GM12878 (cell line): ENCODE results near the gene MAPK9. TPM values are rescaled to one million over a fixed set of nuclear protein-coding genes. Genes with fewer than 3 reads are reported as not detected.

Experiments
- ATAC-seq: fragments of 200-7000 bp; cut with Tn5 transposase; 3 replicates; pipeline ENCODE4 v1.9.1; 2020; ENCODE audit warnings: mild to moderate bottlenecking, moderate library complexity
- BruUV-seq: library from RNA; stranded (reverse); fragments of 400-500 nt; replicated peaks from 2 replicates; lab custom pipeline; 2021; lab: Mats Ljungman, UMichigan
- CTCF ChIA-PET: fragments of 300-600 bp; sonication (Branson Sonifier 250); formaldehyde crosslinking; extraction: SDS; loops from one replicate; lab custom pipeline; 2021; ENCODE audit warnings: inconsistent platforms; lab: Yijun Ruan, JAX
- POLR2A ChIA-PET: fragments of 350-600 bp; formaldehyde crosslinking; extraction: SDS; loops from one replicate; lab custom pipeline; 2021; ENCODE audit warnings: inconsistent platforms; lab: Charles Lee
- RAD21 ChIA-PET: fragments of 300-600 bp; sonication (Branson Sonifier 250); formaldehyde crosslinking; loops from one replicate; lab custom pipeline; 2023; ENCODE audit warnings: antibody characterized with exemption; ENCODE audit not compliant: unreplicated experiment; lab: Charles Lee
- SMC1A ChIA-PET: fragments of 300-600 bp; sonication (Branson Sonifier 250); formaldehyde crosslinking; loops from one replicate; lab custom pipeline; 2023; ENCODE audit not compliant: unreplicated experiment, uncharacterized antibody; lab: Charles Lee
- DNase-seq: peaks from one replicate; pipeline ENCODE4 v3.0.0-alpha.2; 2011; ENCODE audit warnings: low read depth, low spot score
- FAIRE-seq: peaks from 3 replicates; lab custom pipeline; 2011; peaks lifted over from hg19 to GRCh38; lab: Jason Lieb, UNC
- H2AFZ ChIP-seq: 2 replicates; pipeline ENCODE4 v1.6.0; 2011; ENCODE audit warnings: low read depth, low read length, control low read depth; ENCODE audit not compliant: control insufficient read depth
- H3K27ac ChIP-seq: 2 replicates; pipeline ENCODE4 v1.5.1; 2011; ENCODE audit warnings: control low read depth; ENCODE audit not compliant: control insufficient read depth, insufficient read depth
- H3K27me3 ChIP-seq, 2 experiments: replicated peaks in 1 of 2; 2 replicates each; pipeline versions ENCODE4 v1.6.0 to v1.6.1; 2011; ENCODE audit warnings: low read length in 1 of 2; ENCODE audit not compliant: control insufficient read depth in 2 of 2, insufficient read depth in 2 of 2
- H3K36me3 ChIP-seq, 2 experiments: 2 replicates each; pipeline ENCODE4 v1.5.1; 2011; ENCODE audit warnings: low read length in 1 of 2; ENCODE audit not compliant: control insufficient read depth in 2 of 2, insufficient read depth in 2 of 2
- H3K4me1 ChIP-seq: 2 replicates; pipeline ENCODE4 v1.6.1; 2011; ENCODE audit warnings: mild to moderate bottlenecking, low read length, moderate library complexity, mixed read lengths; ENCODE audit not compliant: control insufficient read depth, insufficient read depth
- H3K4me2 ChIP-seq: 2 replicates; pipeline ENCODE4 v1.6.0; 2011; ENCODE audit warnings: control low read depth; ENCODE audit not compliant: control insufficient read depth, insufficient read depth
- H3K4me3 ChIP-seq: fragments of 200-600 bp; sonication (generic); 2 replicates; pipeline ENCODE4 v1.5.1; 2016
- H3K79me2 ChIP-seq: 2 replicates; pipeline ENCODE4 v1.6.0; 2011; ENCODE audit warnings: low read length; ENCODE audit not compliant: control insufficient read depth, insufficient read depth
- H3K9ac ChIP-seq: 2 replicates; pipeline ENCODE4 v1.8.0; 2011; ENCODE audit warnings: low read length, control low read depth, mixed read lengths; ENCODE audit not compliant: control insufficient read depth, insufficient read depth
- H3K9me3 ChIP-seq: replicated peaks from 3 replicates; pipeline ENCODE4 v1.5.1; 2011; ENCODE audit warnings: mild to moderate bottlenecking, low read length; ENCODE audit not compliant: control insufficient read depth, insufficient read depth
- H4K20me1 ChIP-seq: 2 replicates; pipeline ENCODE4 v1.6.0; 2011; ENCODE audit not compliant: control insufficient read depth, insufficient read depth
- HCFC1 ChIP-seq: fragments of 150-350 bp; IDR thresholded peaks from 2 replicates; pipeline ENCODE4 v1.6.1; 2014; ENCODE audit warnings: low read length
- MEF2A ChIP-seq: IDR thresholded peaks from 2 replicates; pipeline ENCODE4 v1.6.1; 2011; ENCODE audit warnings: low read depth, mild to moderate bottlenecking, low read length, moderate library complexity; ENCODE audit not compliant: insufficient read depth
- MYC ChIP-seq: IDR thresholded peaks from 2 replicates; pipeline ENCODE4 v1.6.1; 2011; ENCODE audit warnings: mild to moderate bottlenecking, low read length, moderate library complexity, inconsistent platforms; ENCODE audit not compliant: insufficient read depth, insufficient replicate concordance, insufficient read length, severe bottlenecking
- NBN ChIP-seq: fragments of 450-650 bp; IDR thresholded peaks from 2 replicates; pipeline ENCODE4 v1.6.1; 2016
- NRF1 ChIP-seq: conservative IDR thresholded peaks from 2 replicates; pipeline ENCODE4 v1.6.1; 2011; ENCODE audit warnings: mild to moderate bottlenecking, low read depth, low read length, improper control_type of control experiment
- SIX5 ChIP-seq: IDR thresholded peaks from 2 replicates; pipeline ENCODE4 v1.6.1; 2011; ENCODE audit warnings: mild to moderate bottlenecking, low read depth, low read length, moderate library complexity; ENCODE audit not compliant: severe bottlenecking
- SMAD5 ChIP-seq: IDR thresholded peaks from 2 replicates; pipeline ENCODE4 v1.6.1; 2016; ENCODE audit warnings: antibody characterized with exemption, low read depth
- STAT1 ChIP-seq: fragments of 450-650 bp; conservative IDR thresholded peaks from 2 replicates; pipeline ENCODE4 v1.6.1; 2014; ENCODE audit warnings: antibody characterized with exemption, mild to moderate bottlenecking
- TBL1XR1 ChIP-seq: IDR thresholded peaks from 2 replicates; pipeline ENCODE4 v1.6.1; 2012; ENCODE audit warnings: low read depth, low read length, improper control_type of control experiment
- YBX1 ChIP-seq: fragments of 450-650 bp; IDR thresholded peaks from 2 replicates; pipeline ENCODE4 v1.6.1; 2016; ENCODE audit warnings: antibody characterized with exemption
- ZNF207 ChIP-seq: fragments of 450-650 bp; IDR thresholded peaks from 2 replicates; pipeline ENCODE4 v1.6.1; 2014; ENCODE audit warnings: antibody characterized with exemption, mild to moderate bottlenecking, borderline replicate concordance
- ZSCAN29 ChIP-seq: fragments of 450-650 bp; IDR thresholded peaks from 2 replicates; pipeline ENCODE4 v1.6.1; 2017; ENCODE audit warnings: mild to moderate bottlenecking, moderate library complexity
- ZZZ3 ChIP-seq: IDR thresholded peaks from 2 replicates; pipeline ENCODE4 v1.6.1; 2011; ENCODE audit warnings: low read depth; ENCODE audit not compliant: control insufficient read depth, insufficient read length
- WGBS: methylation state at CpG from one replicate; pipeline ENCODE4 v1.1.6; 2016; ENCODE audit warnings: low lambda C conversion rate; ENCODE audit not compliant: insufficient replicate concordance, insufficient coverage; ENCODE audit errors: missing lambda C conversion rate; 5-methylcytosine and 5-hydroxymethylcytosine counted together
- in situ Hi-C: fragments of 300-500 bp; cut with MboI; formaldehyde crosslinking; loops from 9 replicates; pipeline ENCODE4 v1.14.3; 2018; ENCODE audit warnings: mixed read lengths
- intact Hi-C: fragments of 100-400 bp; cut with micrococcal nuclease; formaldehyde crosslinking; loops from one replicate; pipeline ENCODE4 v1.14.2; 2022; ENCODE audit not compliant: unreplicated experiment
- polyA plus RNA-seq, 11 experiments: library from polyadenylated mRNA; depleted of rRNA in 4 of 11; unstranded in 6 of 11; stranded (reverse) in 5 of 11; fragments of >200 nt; fragmentation: Nextera tagmentation in 4 of 11; fragmentation: Illumina TruSeq in 1 of 11; extraction: Ambion mirVana in 4 of 11; extraction: Trizol in 1 of 11; gene quantifications; 1 replicate in 1 of 11; 2 replicates in 10 of 11; pipeline versions ENCODE4 v1.2.1 to v1.2.3, GENCODE V29; 2011 to 2016; ENCODE audit warnings: inconsistent platforms in 2 of 11, missing spikeins in 2 of 11, low read depth in 1 of 11
- total RNA-seq, 4 experiments: library from RNA; depleted of rRNA in 3 of 4; stranded (reverse); fragments of >200 nt in 3 of 4; fragmentation: Illumina TruSeq in 1 of 4; extraction: Trizol in 1 of 4; gene quantifications; 2 replicates each; pipeline versions ENCODE4 v1.2.1 to v1.2.3, GENCODE V29; 2013 to 2021
- TF ChIP-seq, protein P1 (sequence below): fragments of 450-650 bp; formaldehyde crosslinking; IDR thresholded peaks from 2 replicates; pipeline ENCODE4 v1.5.0; 2022; ENCODE audit warnings: mild to moderate bottlenecking, missing genetic modification characterization
- TF ChIP-seq, protein P2 (sequence below): fragments of 450-650 bp; IDR thresholded peaks from 2 replicates; pipeline ENCODE4 v1.6.1; 2017; ENCODE audit warnings: low read depth, mild to moderate bottlenecking, moderate library complexity

Gene MAPK9
- total and polyA plus RNA-seq, 10 of the 15 experiments (the other 5 are each of a cell fraction or from before 2014, with no cell fraction given): 2.1 to 52.9 (median 21.7) TPM

DNA sequence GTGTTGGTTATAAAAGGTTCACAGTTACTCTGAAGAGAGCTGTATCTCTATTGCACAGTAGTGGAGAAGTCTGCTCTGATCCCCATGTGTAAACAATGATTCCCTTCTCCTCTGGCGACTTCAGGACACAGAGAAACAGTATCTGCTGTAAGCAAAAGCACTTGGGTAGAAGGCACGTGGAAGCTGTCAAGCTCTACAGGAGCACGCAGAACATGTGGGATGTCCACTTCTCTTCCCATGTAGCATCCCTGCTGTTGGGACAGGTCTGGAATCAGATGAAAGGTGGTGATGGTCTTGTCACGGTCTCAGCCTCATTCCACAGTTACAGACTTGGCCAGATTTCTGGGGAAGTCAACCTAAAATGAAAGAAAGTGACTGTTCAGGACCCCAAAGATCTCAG lies 9.4 kb upstream of the MAPK9 start:
- H3K79me2 ChIP-seq: no peaks in the 10 kb centered on the region
- intact Hi-C loops (no loop called here), in situ Hi-C loops (no loop called here)
- ATAC-seq: no peak
- DNase-seq: no peak
- H4K20me1 ChIP-seq: no peaks in the 10 kb centered on the region
- RAD21 ChIA-PET: no interaction called here
- SMC1A ChIA-PET: no interaction called here
- no peaks in the 10 kb centered on the region for H3K36me3 ChIP-seq
- no peak overlapping the region for H3K4me2 ChIP-seq
- peaks cover 0 to 3% of the 10 kb centered on the region in 2 experiments; a peak in 2 of 4 replicates for H3K27me3 ChIP-seq
- no peaks in the 10 kb centered on the region for H3K4me1 ChIP-seq
- H2AFZ ChIP-seq: no peak overlapping the region
- H3K9ac ChIP-seq: no peak overlapping the region
- FAIRE-seq: no peak
- CTCF ChIA-PET: interaction anchor here (0.6 to 1.6 kb wide), 3 partner anchors 15 to 27 kb away, joined by 3 to 6 read pairs (median 4); no protein-coding TSS in a partner anchor
- TF ChIP-seq, protein P1, sequence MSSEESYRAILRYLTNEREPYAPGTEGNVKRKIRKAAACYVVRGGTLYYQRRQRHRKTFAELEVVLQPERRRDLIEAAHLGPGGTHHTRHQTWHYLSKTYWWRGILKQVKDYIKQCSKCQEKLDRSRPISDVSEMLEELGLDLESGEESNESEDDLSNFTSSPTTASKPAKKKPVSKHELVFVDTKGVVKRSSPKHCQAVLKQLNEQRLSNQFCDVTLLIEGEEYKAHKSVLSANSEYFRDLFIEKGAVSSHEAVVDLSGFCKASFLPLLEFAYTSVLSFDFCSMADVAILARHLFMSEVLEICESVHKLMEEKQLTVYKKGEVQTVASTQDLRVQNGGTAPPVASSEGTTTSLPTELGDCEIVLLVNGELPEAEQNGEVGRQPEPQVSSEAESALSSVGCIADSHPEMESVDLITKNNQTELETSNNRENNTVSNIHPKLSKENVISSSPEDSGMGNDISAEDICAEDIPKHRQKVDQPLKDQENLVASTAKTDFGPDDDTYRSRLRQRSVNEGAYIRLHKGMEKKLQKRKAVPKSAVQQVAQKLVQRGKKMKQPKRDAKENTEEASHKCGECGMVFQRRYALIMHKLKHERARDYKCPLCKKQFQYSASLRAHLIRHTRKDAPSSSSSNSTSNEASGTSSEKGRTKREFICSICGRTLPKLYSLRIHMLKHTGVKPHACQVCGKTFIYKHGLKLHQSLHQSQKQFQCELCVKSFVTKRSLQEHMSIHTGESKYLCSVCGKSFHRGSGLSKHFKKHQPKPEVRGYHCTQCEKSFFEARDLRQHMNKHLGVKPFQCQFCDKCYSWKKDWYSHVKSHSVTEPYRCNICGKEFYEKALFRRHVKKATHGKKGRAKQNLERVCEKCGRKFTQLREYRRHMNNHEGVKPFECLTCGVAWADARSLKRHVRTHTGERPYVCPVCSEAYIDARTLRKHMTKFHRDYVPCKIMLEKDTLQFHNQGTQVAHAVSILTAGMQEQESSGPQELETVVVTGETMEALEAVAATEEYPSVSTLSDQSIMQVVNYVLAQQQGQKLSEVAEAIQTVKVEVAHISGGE: no peak
- TF ChIP-seq MEF2A: no peak
- TF ChIP-seq SIX5: no peak
- TF ChIP-seq MYC: no peak
- TF ChIP-seq, protein P2, sequence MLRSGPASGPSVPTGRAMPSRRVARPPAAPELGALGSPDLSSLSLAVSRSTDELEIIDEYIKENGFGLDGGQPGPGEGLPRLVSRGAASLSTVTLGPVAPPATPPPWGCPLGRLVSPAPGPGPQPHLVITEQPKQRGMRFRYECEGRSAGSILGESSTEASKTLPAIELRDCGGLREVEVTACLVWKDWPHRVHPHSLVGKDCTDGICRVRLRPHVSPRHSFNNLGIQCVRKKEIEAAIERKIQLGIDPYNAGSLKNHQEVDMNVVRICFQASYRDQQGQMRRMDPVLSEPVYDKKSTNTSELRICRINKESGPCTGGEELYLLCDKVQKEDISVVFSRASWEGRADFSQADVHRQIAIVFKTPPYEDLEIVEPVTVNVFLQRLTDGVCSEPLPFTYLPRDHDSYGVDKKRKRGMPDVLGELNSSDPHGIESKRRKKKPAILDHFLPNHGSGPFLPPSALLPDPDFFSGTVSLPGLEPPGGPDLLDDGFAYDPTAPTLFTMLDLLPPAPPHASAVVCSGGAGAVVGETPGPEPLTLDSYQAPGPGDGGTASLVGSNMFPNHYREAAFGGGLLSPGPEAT: no peak
- TF ChIP-seq HCFC1: no peak
- TF ChIP-seq TBL1XR1: no peak
- TF ChIP-seq YBX1: no peak
- TF ChIP-seq STAT1: no peak
- TF ChIP-seq NBN: no peak
- no peak for TF ChIP-seq ZNF207
- TF ChIP-seq ZSCAN29: no peak
- no peak for TF ChIP-seq ZZZ3
- TF ChIP-seq SMAD5: no peak
- no peak for TF ChIP-seq NRF1
- BruUV-seq: no TSS peak
- 27% methylated on average over 4 of the region's 4 CpGs for WGBS
- H3K4me3 ChIP-seq: no peak overlapping the region
- POLR2A ChIA-PET: no interaction called here
- H3K9me3 ChIP-seq: no peaks in the 10 kb centered on the region
- H3K27ac ChIP-seq: no peak overlapping the region
